IMR-90 (cell line): Measurements from ENCODE around the gene MTUS2. TPM values are rescaled to one million over a fixed set of nuclear protein-coding genes. Genes with fewer than 3 reads are reported as not detected.

Experiments used
- ATAC-seq: fragments of 200-7000 bp; cut with Tn5 transposase; 2 replicates; pipeline ENCODE4 v1.9.1; 2020; ENCODE audit warnings: low read depth, mild to moderate bottlenecking, moderate library complexity
- BruUV-seq: library from RNA; stranded (reverse); fragments of 400-500 nt; replicated peaks from 2 replicates; lab custom pipeline; 2021; lab: Mats Ljungman, UMichigan
- CTCF ChIA-PET: fragments of 300-600 bp; formaldehyde crosslinking; extraction: SDS; loops from one replicate; lab custom pipeline; 2021; ENCODE audit warnings: antibody characterized with exemption; lab: Yijun Ruan, JAX
- POLR2A ChIA-PET: fragments of 300-600 bp; sonication (Branson Sonifier 250); formaldehyde crosslinking; loops from one replicate; lab custom pipeline; 2022; ENCODE audit warnings: antibody characterized with exemption; ENCODE audit not compliant: unreplicated experiment; lab: Charles Lee
- DNase-seq: peaks from one replicate; pipeline ENCODE4 v3.0.0; 2013
- H2AFZ ChIP-seq: replicated peaks from 2 replicates; pipeline ENCODE3; 2013; ENCODE audit warnings: low read length, mild to moderate bottlenecking; ENCODE audit not compliant: poor library complexity
- H2AK5ac ChIP-seq: 2 replicates; pipeline ENCODE4 v1.6.1; 2013; ENCODE audit warnings: low read depth, low read length, inconsistent platforms
- H2AK9ac ChIP-seq: replicated peaks from 2 replicates; pipeline ENCODE3; 2013; ENCODE audit warnings: mild to moderate bottlenecking, low read depth, low read length, moderate library complexity; ENCODE audit not compliant: poor library complexity
- H2BK120ac ChIP-seq: 2 replicates; pipeline ENCODE4 v1.6.1; 2013; ENCODE audit warnings: low read depth, low read length, inconsistent platforms
- H2BK15ac ChIP-seq: 3 replicates; pipeline ENCODE4 v1.6.1; 2013; ENCODE audit warnings: low read depth, low read length, inconsistent platforms
- H2BK20ac ChIP-seq: 2 replicates; pipeline ENCODE4 v1.6.1; 2013; ENCODE audit warnings: low read depth, mild to moderate bottlenecking, inconsistent platforms, low read length, moderate library complexity
- H2BK5ac ChIP-seq: 2 replicates; pipeline ENCODE4 v1.6.1; 2013; ENCODE audit warnings: mild to moderate bottlenecking, low read depth, low read length, inconsistent platforms; ENCODE audit not compliant: poor library complexity, severe bottlenecking
- H3K14ac ChIP-seq: replicated peaks from 2 replicates; pipeline ENCODE4 v1.6.1; 2013; ENCODE audit warnings: low read depth, low read length, inconsistent platforms
- H3K18ac ChIP-seq: 2 replicates; pipeline ENCODE4 v1.6.1; 2013; ENCODE audit warnings: low read depth, low read length, control low read depth
- H3K23ac ChIP-seq: 2 replicates; pipeline ENCODE4 v1.6.1; 2013; ENCODE audit warnings: low read depth, low read length, inconsistent platforms
- H3K27ac ChIP-seq: 2 replicates; pipeline ENCODE4 v1.5.1; 2013; ENCODE audit warnings: mild to moderate bottlenecking, control low read depth, low read length; ENCODE audit not compliant: insufficient read depth
- H3K27me3 ChIP-seq: 2 replicates; pipeline ENCODE4 v1.6.1; 2013; ENCODE audit warnings: low read length; ENCODE audit not compliant: control insufficient read depth, insufficient read depth
- H3K36me3 ChIP-seq: 2 replicates; pipeline ENCODE4 v1.6.1; 2013; ENCODE audit warnings: low read length, mixed read lengths; ENCODE audit not compliant: control insufficient read depth, insufficient read depth
- H3K4ac ChIP-seq: 2 replicates; pipeline ENCODE4 v1.6.1; 2013; ENCODE audit warnings: low read depth, low read length, inconsistent platforms
- H3K4me1 ChIP-seq: 2 replicates; pipeline ENCODE4 v1.6.1; 2013; ENCODE audit warnings: low read length, mixed read lengths; ENCODE audit not compliant: control insufficient read depth, insufficient read depth
- H3K4me2 ChIP-seq: 2 replicates; pipeline ENCODE4 v1.6.1; 2013; ENCODE audit warnings: low read depth, mild to moderate bottlenecking, control low read depth, low read length, moderate library complexity
- H3K4me3 ChIP-seq: 2 replicates; pipeline ENCODE4 v1.5.1; 2013; ENCODE audit warnings: low read depth, mild to moderate bottlenecking, control low read depth, low read length, moderate library complexity; ENCODE audit not compliant: insufficient read depth
- H3K56ac ChIP-seq: 2 replicates; pipeline ENCODE4 v1.6.1; 2013; ENCODE audit warnings: low read length, inconsistent platforms; ENCODE audit not compliant: insufficient read depth; ENCODE audit errors: extremely low read depth
- H3K79me1 ChIP-seq, 2 experiments: 2 replicates each; pipeline ENCODE4 v1.6.1; 2013; ENCODE audit warnings: low read length in 2 of 2, inconsistent platforms in 1 of 2, low read depth in 1 of 2
- H3K9ac ChIP-seq: 2 replicates; pipeline ENCODE4 v1.6.1; 2013; ENCODE audit warnings: low read depth, low read length, control low read depth
- H3K9me1 ChIP-seq: 2 replicates; pipeline ENCODE4 v1.6.1; 2013; ENCODE audit warnings: low read length, inconsistent platforms; ENCODE audit not compliant: insufficient read depth
- H3K9me3 ChIP-seq: 2 replicates; pipeline ENCODE4 v1.6.1; 2013; ENCODE audit warnings: low read length; ENCODE audit not compliant: control insufficient read depth, insufficient read depth
- H4K20me1 ChIP-seq: 2 replicates; pipeline ENCODE4 v1.6.1; 2013; ENCODE audit warnings: low read length, inconsistent platforms; ENCODE audit not compliant: insufficient read depth
- H4K5ac ChIP-seq: 2 replicates; pipeline ENCODE4 v1.6.1; 2013; ENCODE audit warnings: mild to moderate bottlenecking, low read depth, low read length, control low read depth
- H4K8ac ChIP-seq, 2 experiments: 2 replicates each; pipeline ENCODE4 v1.6.1; 2013; ENCODE audit warnings: low read depth in 2 of 2, low read length in 2 of 2, control low read depth in 1 of 2, inconsistent platforms in 1 of 2
- H4K91ac ChIP-seq: 2 replicates; pipeline ENCODE4 v1.6.1; 2013; ENCODE audit warnings: low read depth, low read length, inconsistent platforms; ENCODE audit not compliant: insufficient read depth
- CHD1 ChIP-seq: IDR thresholded peaks from 2 replicates; pipeline ENCODE4 v1.6.1; 2012; ENCODE audit warnings: low read depth, low read length, improper control_type of control experiment
- ELK1 ChIP-seq: fragments of 150-350 bp; IDR thresholded peaks from 2 replicates; pipeline ENCODE4 v1.6.1; 2016; ENCODE audit warnings: low read depth, mild to moderate bottlenecking, low read length, moderate library complexity, borderline replicate concordance
- FOS ChIP-seq: fragments of 150-350 bp; IDR thresholded peaks from 2 replicates; pipeline ENCODE4 v1.6.1; 2016; ENCODE audit warnings: low read depth, low read length
- WGBS, 2 experiments: methylation state at CpG; one replicate each; pipeline versions ENCODE4 v1.1.5 to v1.1.7; 2013; ENCODE audit warnings: missing lambda C conversion rate in 2 of 2; ENCODE audit not compliant: insufficient read length in 1 of 2; ENCODE audit errors: extremely low coverage in 2 of 2; 5-methylcytosine and 5-hydroxymethylcytosine counted together
- dilution Hi-C: fragments of 300-500 bp; cut with HindIII; formaldehyde crosslinking; loops from one replicate; pipeline ENCODE4 v1.14.3; 2018; ENCODE audit warnings: low sequenced_read_pairs; ENCODE audit not compliant: unreplicated experiment
- in situ Hi-C: fragments of 300-500 bp; cut with MboI; formaldehyde crosslinking; loops from 3 replicates; pipeline ENCODE4 v1.14.3; 2019; ENCODE audit warnings: low sequenced_read_pairs, inconsistent platforms, mixed read lengths
- intact Hi-C: fragments of 100-400 bp; cut with micrococcal nuclease; formaldehyde crosslinking; loops from 2 replicates; pipeline ENCODE4 v1.10.0; 2022
- polyA plus RNA-seq, 3 experiments: library from polyadenylated mRNA; depleted of rRNA; stranded (reverse); fragments of >200 nt; gene quantifications; 2 replicates each; pipeline ENCODE4 v1.2.3, GENCODE V29; 2012; ENCODE audit warnings: low replicate concordance in 1 of 3
- total RNA-seq: library from RNA; depleted of rRNA; stranded (reverse); fragments of >200 nt; gene quantifications from 2 replicates; pipeline ENCODE4 v1.2.3, GENCODE V29; 2012
- TF ChIP-seq, protein P1 (sequence below): conservative IDR thresholded peaks from 2 replicates; pipeline ENCODE4 v1.5.1; 2012; ENCODE audit warnings: mild to moderate bottlenecking, low read depth, low read length, improper control_type of control experiment

MTUS2 gene
- total and polyA plus RNA-seq, 2 of the 4 experiments (the other 2 are of a cell fraction), result under 0.01 to 0.02 TPM

DNA sequence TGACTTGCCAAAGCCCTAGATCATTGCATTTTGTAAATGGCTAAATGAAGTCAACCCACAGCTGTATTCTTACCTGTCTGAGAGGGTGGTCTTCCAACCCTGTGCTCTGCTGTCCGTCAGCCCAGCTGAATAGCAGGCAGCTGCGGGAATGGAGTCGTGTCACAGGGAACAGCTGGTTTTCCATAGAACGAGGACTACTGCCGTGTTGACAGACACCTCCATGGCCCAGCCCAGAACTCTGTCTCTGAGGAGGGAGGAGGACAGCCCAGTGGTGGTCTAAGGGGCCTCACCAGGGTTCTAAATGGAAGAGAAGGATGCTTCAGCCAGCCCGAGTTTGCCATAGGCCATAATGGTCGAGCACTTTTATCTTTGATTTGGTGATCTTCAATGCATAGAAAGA is 664.7 kb downstream of the MTUS2 start:
- Histone ChIP-seq H3K4ac (no peak overlapping the region), H3K9ac (no peak overlapping the region), H4K91ac (no peak overlapping the region), H3K56ac (no peak overlapping the region), H3K36me3 (no peaks in the 10 kb centered on the region), H4K20me1 (no peaks in the 10 kb centered on the region), H3K9me1 (no peaks in the 10 kb centered on the region), H3K9me3 (no peaks in the 10 kb centered on the region), H2BK5ac (no peak overlapping the region), H3K23ac (no peak overlapping the region), H3K18ac (no peak overlapping the region), H3K27ac (no peak overlapping the region), H3K27me3 (peaks cover 59% of the 10 kb centered on the region), H2AK5ac (no peak overlapping the region), H2BK20ac (no peak overlapping the region), H2AK9ac (no peak overlapping the region), H2AFZ (no peak overlapping the region), H2BK120ac (no peak overlapping the region), H2BK15ac (no peak overlapping the region), H3K4me3 (no peak overlapping the region), H3K4me1 (no peaks in the 10 kb centered on the region), H4K5ac (no peak overlapping the region), H3K14ac (no peak overlapping the region), H3K4me2 (no peak overlapping the region), H3K79me1 (no peaks in the 10 kb centered on the region), H4K8ac (no peak overlapping the region)
- TF ChIP-seq CHD1 (no peak), FOS (no peak), ELK1 (no peak)
- TF ChIP-seq, protein P1, sequence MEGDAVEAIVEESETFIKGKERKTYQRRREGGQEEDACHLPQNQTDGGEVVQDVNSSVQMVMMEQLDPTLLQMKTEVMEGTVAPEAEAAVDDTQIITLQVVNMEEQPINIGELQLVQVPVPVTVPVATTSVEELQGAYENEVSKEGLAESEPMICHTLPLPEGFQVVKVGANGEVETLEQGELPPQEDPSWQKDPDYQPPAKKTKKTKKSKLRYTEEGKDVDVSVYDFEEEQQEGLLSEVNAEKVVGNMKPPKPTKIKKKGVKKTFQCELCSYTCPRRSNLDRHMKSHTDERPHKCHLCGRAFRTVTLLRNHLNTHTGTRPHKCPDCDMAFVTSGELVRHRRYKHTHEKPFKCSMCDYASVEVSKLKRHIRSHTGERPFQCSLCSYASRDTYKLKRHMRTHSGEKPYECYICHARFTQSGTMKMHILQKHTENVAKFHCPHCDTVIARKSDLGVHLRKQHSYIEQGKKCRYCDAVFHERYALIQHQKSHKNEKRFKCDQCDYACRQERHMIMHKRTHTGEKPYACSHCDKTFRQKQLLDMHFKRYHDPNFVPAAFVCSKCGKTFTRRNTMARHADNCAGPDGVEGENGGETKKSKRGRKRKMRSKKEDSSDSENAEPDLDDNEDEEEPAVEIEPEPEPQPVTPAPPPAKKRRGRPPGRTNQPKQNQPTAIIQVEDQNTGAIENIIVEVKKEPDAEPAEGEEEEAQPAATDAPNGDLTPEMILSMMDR, result no peak
- DNase-seq (no peak), ATAC-seq (no peak)
- whole genome bisulfite sequencing, 2 experiments, result 70% methylated on average over 3 of the region's 7 CpGs; no CpG with 5 or more reads in 1 of the 2 experiments
- BruUV-seq, result no TSS peak
- ChIA-PET POLR2A (no interaction called here), CTCF (no interaction called here)
- dilution Hi-C loops (no loop called here), in situ Hi-C loops (no loop called here), intact Hi-C loops (no loop called here)
